Trophoblast cell (in vitro differentiated cells and primary cell): ENCODE data around the gene ALG8.

Experiments used
- DNase-seq, 2 donors: peaks; one replicate each; pipeline ENCODE4 v3.0.0-alpha.2; 2016
- H2AFZ ChIP-seq: 2 replicates; pipeline ENCODE4 v1.6.1; 2013; ENCODE audit warnings: low read length, moderate library complexity, mild to moderate bottlenecking; ENCODE audit not compliant: insufficient read depth, poor library complexity
- H2AK5ac ChIP-seq: 2 replicates; pipeline ENCODE4 v1.6.1; 2013; ENCODE audit warnings: mild to moderate bottlenecking, low read length
- H2BK120ac ChIP-seq: 2 replicates; pipeline ENCODE4 v1.6.1; 2013; ENCODE audit warnings: low read length, mild to moderate bottlenecking, moderate library complexity; ENCODE audit not compliant: insufficient read depth, poor library complexity
- H2BK12ac ChIP-seq: 2 replicates; pipeline ENCODE4 v1.6.1; 2013; ENCODE audit warnings: mild to moderate bottlenecking, low read length, moderate library complexity
- H2BK5ac ChIP-seq: 2 replicates; pipeline ENCODE4 v1.6.1; 2013; ENCODE audit warnings: low read length, low read depth, moderate library complexity, mild to moderate bottlenecking; ENCODE audit not compliant: poor library complexity
- H3K14ac ChIP-seq: 2 replicates; pipeline ENCODE4 v1.6.1; 2013; ENCODE audit warnings: mild to moderate bottlenecking, low read length
- H3K18ac ChIP-seq: 2 replicates; pipeline ENCODE4 v1.6.1; 2013; ENCODE audit warnings: mild to moderate bottlenecking, low read length
- H3K23ac ChIP-seq: 2 replicates; pipeline ENCODE4 v1.6.1; 2013; ENCODE audit warnings: low read length
- H3K27ac ChIP-seq: 2 replicates; pipeline ENCODE4 v1.5.1; 2013; ENCODE audit warnings: low read depth, mild to moderate bottlenecking, inconsistent platforms, low read length, moderate library complexity
- H3K27me3 ChIP-seq: 2 replicates; pipeline ENCODE4 v1.6.1; 2013; ENCODE audit warnings: inconsistent platforms, mild to moderate bottlenecking, low read length, moderate library complexity; ENCODE audit not compliant: insufficient read depth
- H3K36me3 ChIP-seq, 2 experiments: 1 replicate in 1 of 2; 2 replicates in 1 of 2; pipeline ENCODE4 v1.6.1; 2013; ENCODE audit warnings: low read length in 2 of 2, mild to moderate bottlenecking in 2 of 2, moderate library complexity in 1 of 2; ENCODE audit not compliant: insufficient read depth in 2 of 2, control insufficient read depth in 1 of 2
- H3K4ac ChIP-seq: 2 replicates; pipeline ENCODE4 v1.6.1; 2013; ENCODE audit warnings: low read depth, mild to moderate bottlenecking, low read length, moderate library complexity
- H3K4me1 ChIP-seq, 2 experiments: 1 replicate in 1 of 2; 2 replicates in 1 of 2; pipeline ENCODE4 v1.6.1; 2013; ENCODE audit warnings: low read length in 2 of 2, mild to moderate bottlenecking in 2 of 2, moderate library complexity in 1 of 2; ENCODE audit not compliant: insufficient read depth in 2 of 2, control insufficient read depth in 1 of 2
- H3K4me2 ChIP-seq: 2 replicates; pipeline ENCODE4 v1.6.1; 2013; ENCODE audit warnings: inconsistent platforms, mild to moderate bottlenecking, low read length, moderate library complexity
- H3K4me3 ChIP-seq: 2 replicates; pipeline ENCODE4 v1.5.1; 2013; ENCODE audit warnings: mild to moderate bottlenecking, low read depth, low read length, inconsistent platforms
- H3K79me1 ChIP-seq: one replicate; pipeline ENCODE4 v1.6.1; 2013; ENCODE audit warnings: low read length
- H3K79me2 ChIP-seq: 2 replicates; pipeline ENCODE4 v1.6.1; 2013; ENCODE audit warnings: low read length, mild to moderate bottlenecking; ENCODE audit not compliant: control insufficient read depth, insufficient read depth, poor library complexity
- H3K9ac ChIP-seq: 2 replicates; pipeline ENCODE4 v1.6.1; 2013; ENCODE audit warnings: mild to moderate bottlenecking, low read length
- H3K9me3 ChIP-seq: 2 replicates; pipeline ENCODE4 v1.6.1; 2013; ENCODE audit warnings: low read depth, mild to moderate bottlenecking, control low read depth, inconsistent platforms, low read length; ENCODE audit not compliant: insufficient read depth
- H4K12ac ChIP-seq: 2 replicates; pipeline ENCODE4 v1.6.1; 2013; ENCODE audit warnings: low read depth, mild to moderate bottlenecking, low read length, moderate library complexity
- H4K8ac ChIP-seq: 2 replicates; pipeline ENCODE4 v1.6.1; 2013; ENCODE audit warnings: low read depth, mild to moderate bottlenecking, low read length, moderate library complexity
- H4K91ac ChIP-seq: one replicate; pipeline ENCODE4 v1.6.1; 2013; ENCODE audit warnings: low read depth, mild to moderate bottlenecking, low read length, moderate library complexity
- whole genome bisulfite sequencing: extraction: QIAGEN DNeasy Blood & Tissue Kit; methylation state at CpG from one replicate; pipeline ENCODE4 v1.1.7; 2013; ENCODE audit warnings: missing lambda C conversion rate; ENCODE audit not compliant: insufficient read length, insufficient coverage; ENCODE audit errors: extremely low coverage; 5-methylcytosine and 5-hydroxymethylcytosine counted together

The ALG8 gene

GRCh38 chr11:78181185-78181584 is 41.8 kb upstream of the ALG8 start:
- no peak overlapping the region for H3K18ac ChIP-seq
- H3K14ac ChIP-seq, result no peak overlapping the region
- no peak overlapping the region for H3K4me3 ChIP-seq
- no peak overlapping the region for H4K91ac ChIP-seq
- no peak overlapping the region for H2BK120ac ChIP-seq
- H2AFZ ChIP-seq, result no peak overlapping the region
- H3K79me2 ChIP-seq, result no peaks in the 10 kb centered on the region
- H3K4ac ChIP-seq, result no peak overlapping the region
- no peak overlapping the region for H4K12ac ChIP-seq
- no peak overlapping the region for H3K23ac ChIP-seq
- no peaks in the 10 kb centered on the region for H3K9me3 ChIP-seq
- no peak overlapping the region for H3K27ac ChIP-seq
- H3K4me2 ChIP-seq, result no peak overlapping the region
- H2AK5ac ChIP-seq, result no peak overlapping the region
- H2BK12ac ChIP-seq, result no peak overlapping the region
- H3K9ac ChIP-seq, result no peak overlapping the region
- DNase-seq, result peak in 1 of 2 donors; percentile 30
- no peak overlapping the region for H2BK5ac ChIP-seq
- no peaks in the 10 kb centered on the region for H3K27me3 ChIP-seq
- no peak overlapping the region for H4K8ac ChIP-seq
- peaks cover 5 to 18% of the 10 kb centered on the region in 2 experiments for H3K4me1 ChIP-seq
- H3K36me3 ChIP-seq, result peaks cover 10 to 15% of the 10 kb centered on the region in 2 experiments
- H3K79me1 ChIP-seq, result peaks cover 6% of the 10 kb centered on the region
- no CpG with 5 or more reads among the region's 2 CpGs for WGBS

- peaks cover 6% of the 10 kb centered on the region for H3K79me1 ChIP-seq
- H3K9ac ChIP-seq, result no peak overlapping the region
- no peak overlapping the region for H3K18ac ChIP-seq
- H4K12ac ChIP-seq, result no peak overlapping the region
- H3K4ac ChIP-seq, result no peak overlapping the region
- H4K91ac ChIP-seq, result no peak overlapping the region
- no CpG with 5 or more reads among the region's 4 CpGs for WGBS
- H3K14ac ChIP-seq, result no peak overlapping the region
- no peak overlapping the region for H2BK12ac ChIP-seq
- H3K79me2 ChIP-seq, result no peaks in the 10 kb centered on the region
- H3K4me1 ChIP-seq, result peaks cover 5 to 18% of the 10 kb centered on the region in 2 experiments
- no peak overlapping the region for H2AK5ac ChIP-seq
- DNase-seq, result no peak
- no peaks in the 10 kb centered on the region for H3K27me3 ChIP-seq
- no peaks in the 10 kb centered on the region for H3K9me3 ChIP-seq
- peaks cover 12 to 17% of the 10 kb centered on the region in 2 experiments for H3K36me3 ChIP-seq
- no peak overlapping the region for H2BK5ac ChIP-seq
- no peak overlapping the region for H2AFZ ChIP-seq
- H3K27ac ChIP-seq, result no peak overlapping the region
- no peak overlapping the region for H4K8ac ChIP-seq
- H2BK120ac ChIP-seq, result no peak overlapping the region
- H3K23ac ChIP-seq, result no peak overlapping the region
- no peak overlapping the region for H3K4me2 ChIP-seq
- no peak overlapping the region for H3K4me3 ChIP-seq
Observed at GRCh38 chr11:78180751-78181150, 41.3 kb upstream of the ALG8 start.

GRCh38 chr11:78179459-78180071 is 40.1 kb upstream of the ALG8 start:
- no peak overlapping the region for H3K9ac ChIP-seq
- no peaks in the 10 kb centered on the region for H3K79me2 ChIP-seq

GRCh38 chr11:78177216-78177615 is 37.8 kb upstream of the ALG8 start:
- H4K91ac ChIP-seq, result no peak overlapping the region
- H3K4me1 ChIP-seq, result peaks cover 5 to 12% of the 10 kb centered on the region in 2 experiments
- H3K27ac ChIP-seq, result no peak overlapping the region
- H3K4me2 ChIP-seq, result no peak overlapping the region
- H2BK5ac ChIP-seq, result no peak overlapping the region
- no peak for DNase-seq
- no peak overlapping the region for H3K4me3 ChIP-seq
- no peak overlapping the region for H3K23ac ChIP-seq
- peak overlapping the region; percentile 7 for H2BK120ac ChIP-seq
- H3K9ac ChIP-seq, result no peak overlapping the region
- H3K18ac ChIP-seq, result no peak overlapping the region
- no peak overlapping the region for H3K4ac ChIP-seq
- H4K8ac ChIP-seq, result no peak overlapping the region
- H2BK12ac ChIP-seq, result peak overlapping the region; percentile 1
- no peak overlapping the region for H2AFZ ChIP-seq
- H3K9me3 ChIP-seq, result no peaks in the 10 kb centered on the region
- H3K36me3 ChIP-seq, result peaks cover 28 to 31% of the 10 kb centered on the region in 2 experiments
- no CpG with 5 or more reads among the region's 7 CpGs for WGBS
- H3K27me3 ChIP-seq, result no peaks in the 10 kb centered on the region
- no peak overlapping the region for H2AK5ac ChIP-seq
- no peaks in the 10 kb centered on the region for H3K79me2 ChIP-seq
- no peak overlapping the region for H4K12ac ChIP-seq
- no peak overlapping the region for H3K14ac ChIP-seq
- peaks cover 6% of the 10 kb centered on the region for H3K79me1 ChIP-seq

More at GRCh38 chr11:78179459-78180071, 40.1 kb upstream of the ALG8 start:
- WGBS, result no CpG with 5 or more reads among the region's 7 CpGs
- peak overlapping the region; percentile 25 for H3K27ac ChIP-seq
- no peak overlapping the region for H3K23ac ChIP-seq
- H3K36me3 ChIP-seq, result peaks cover 12 to 14% of the 10 kb centered on the region in 2 experiments
- no peak overlapping the region for H4K12ac ChIP-seq
- H2BK120ac ChIP-seq, result no peak overlapping the region
- H3K4ac ChIP-seq, result no peak overlapping the region
- H3K27me3 ChIP-seq, result no peaks in the 10 kb centered on the region
- no peak overlapping the region for H2AFZ ChIP-seq
- peak overlapping the region; percentile 18 for H2BK5ac ChIP-seq
- H4K8ac ChIP-seq, result no peak overlapping the region
- no peak overlapping the region for H3K14ac ChIP-seq
- peak overlapping the region; percentile 16 for H2AK5ac ChIP-seq
- peak; percentile 17 to 19 for DNase-seq
- peaks cover 6% of the 10 kb centered on the region for H3K79me1 ChIP-seq
- peak overlapping the region; percentile 54 for H4K91ac ChIP-seq
- peaks cover 5 to 16% of the 10 kb centered on the region in 2 experiments for H3K4me1 ChIP-seq
- H2BK12ac ChIP-seq, result no peak overlapping the region
- no peak overlapping the region for H3K4me2 ChIP-seq
- no peak overlapping the region for H3K4me3 ChIP-seq
- peak overlapping the region; percentile 8 for H3K18ac ChIP-seq
- no peaks in the 10 kb centered on the region for H3K9me3 ChIP-seq
